ENCODE results near the gene PPP2R2C. TPM values are rescaled to one million over a fixed set of nuclear protein-coding genes. Genes with fewer than 3 reads are reported as not detected.

PPP2R2C gene
- total RNA-seq, 2 experiments from 2014 or later = not detected

GRCh38 chr4:6405397-6405706 is 67.1 kb downstream of the PPP2R2C start:
- BruUV-seq (replicated peaks) = no TSS peak
- Histone ChIP-seq H3K4me2 (ENCODE audit: low read length) (no peak overlapping the region), H4K20me1 (ENCODE audit: insufficient read depth, low read length) (no peaks in the 10 kb centered on the region), H3K9me3 (ENCODE audit: low read length) (no peaks in the 10 kb centered on the region), H3K9me2 (ENCODE audit: insufficient read depth, low read length) (no peaks in the 10 kb centered on the region), H2AFZ (ENCODE audit: low read length) (no peak overlapping the region), H3K4me1 (ENCODE audit: insufficient read depth, low read length, poor library complexity, severe bottlenecking) (no peaks in the 10 kb centered on the region), H3K27ac (ENCODE audit: low read depth, low read length, poor library complexity, severe bottlenecking) (no peak overlapping the region), H3K4me3 (ENCODE audit: low read depth, low read length, poor library complexity, severe bottlenecking) (no peak overlapping the region), H3K36me3 (ENCODE audit: insufficient read depth, low read length) (no peaks in the 10 kb centered on the region), H3K79me2 (ENCODE audit: insufficient read depth, low read depth, low read length) (no peaks in the 10 kb centered on the region)
- intact Hi-C loops (cut with micrococcal nuclease; ENCODE audit: unreplicated experiment) = no loop called here
- ChIA-PET CTCF (ENCODE audit: unreplicated experiment) (no interaction called here), POLR2A (interaction anchor here (0.6 kb wide), 1 partner anchor 197 kb away, joined by 3 read pairs; no protein-coding TSS in a partner anchor)
- DNase-seq (ENCODE audit: low spot score) = no peak
- no peak for TF ChIP-seq EZH2phosphoT487 (IDR thresholded peaks at IDR 0.05; ENCODE audit: borderline replicate concordance, low read depth, low read length)
- no peak for TF ChIP-seq CTCF (conservative IDR thresholded peaks at IDR 0.05; ENCODE audit: low read length)

- Histone ChIP-seq H2AFZ (ENCODE audit: low read length) (no peak overlapping the region), H3K4me2 (ENCODE audit: low read length) (no peak overlapping the region), H4K20me1 (ENCODE audit: insufficient read depth, low read length) (no peaks in the 10 kb centered on the region), H3K27ac (ENCODE audit: low read depth, low read length, poor library complexity, severe bottlenecking) (no peak overlapping the region), H3K9me3 (ENCODE audit: low read length) (no peaks in the 10 kb centered on the region), H3K4me1 (ENCODE audit: insufficient read depth, low read length, poor library complexity, severe bottlenecking) (no peaks in the 10 kb centered on the region), H3K4me3 (ENCODE audit: low read depth, low read length, poor library complexity, severe bottlenecking) (no peak overlapping the region), H3K36me3 (ENCODE audit: insufficient read depth, low read length) (no peaks in the 10 kb centered on the region), H3K79me2 (ENCODE audit: insufficient read depth, low read depth, low read length) (no peaks in the 10 kb centered on the region), H3K9me2 (ENCODE audit: insufficient read depth, low read length) (no peaks in the 10 kb centered on the region)
- TF ChIP-seq EZH2phosphoT487 (IDR thresholded peaks at IDR 0.05; ENCODE audit: borderline replicate concordance, low read depth, low read length) (no peak), CTCF (conservative IDR thresholded peaks at IDR 0.05; ENCODE audit: low read length) (no peak)
- ChIA-PET POLR2A (interaction anchor here (0.6 kb wide), 1 partner anchor 198 kb away, joined by 3 read pairs; no protein-coding TSS in a partner anchor), CTCF (ENCODE audit: unreplicated experiment) (no interaction called here)
- intact Hi-C loops (cut with micrococcal nuclease; ENCODE audit: unreplicated experiment) = no loop called here
- DNase-seq (ENCODE audit: low spot score) = no peak
- no TSS peak for BruUV-seq (replicated peaks)
Measured at GRCh38 chr4:6404611-6405396, 67.6 kb downstream of the PPP2R2C start.

- no peak overlapping the region for H3K27ac ChIP-seq (ENCODE audit: low read depth, low read length, poor library complexity, severe bottlenecking)
- no peak overlapping the region for H3K4me2 ChIP-seq (ENCODE audit: low read length)
- H3K9me3 ChIP-seq (ENCODE audit: low read length) = no peaks in the 10 kb centered on the region
- H4K20me1 ChIP-seq (ENCODE audit: insufficient read depth, low read length) = no peaks in the 10 kb centered on the region
- H3K9me2 ChIP-seq (ENCODE audit: insufficient read depth, low read length) = no peaks in the 10 kb centered on the region
- no peak for DNase-seq (ENCODE audit: low spot score)
- no peaks in the 10 kb centered on the region for H3K4me1 ChIP-seq (ENCODE audit: insufficient read depth, low read length, poor library complexity, severe bottlenecking)
- intact Hi-C loops (cut with micrococcal nuclease; ENCODE audit: unreplicated experiment) = no loop called here
- BruUV-seq (replicated peaks) = no TSS peak
- H2AFZ ChIP-seq (ENCODE audit: low read length) = no peak overlapping the region
- H3K79me2 ChIP-seq (ENCODE audit: insufficient read depth, low read depth, low read length) = no peaks in the 10 kb centered on the region
- TF ChIP-seq EZH2phosphoT487 (IDR thresholded peaks at IDR 0.05; ENCODE audit: borderline replicate concordance, low read depth, low read length) = no peak
- no peak for TF ChIP-seq CTCF (conservative IDR thresholded peaks at IDR 0.05; ENCODE audit: low read length)
- no peak overlapping the region for H3K4me3 ChIP-seq (ENCODE audit: low read depth, low read length, poor library complexity, severe bottlenecking)
- ChIA-PET POLR2A (no interaction called here), CTCF (ENCODE audit: unreplicated experiment) (no interaction called here)
- H3K36me3 ChIP-seq (ENCODE audit: insufficient read depth, low read length) = no peaks in the 10 kb centered on the region
Measured at GRCh38 chr4:6403400-6403685, 69.1 kb downstream of the PPP2R2C start.

All from OCI-LY7 (cell line).